Medulla oblongata (tissue), 1 donor: Measurements from ENCODE around the gene L3MBTL3.
"Not testable (repeated sequence)": the region's sequence is repeated elsewhere in the genome, so short reads cannot be mapped to it uniquely, and the experiment has no call there.

ENCODE experiments used
- DNase-seq: peaks from one replicate; pipeline ENCODE4 v3.0.0-alpha.2; 2015; ENCODE audit errors: extremely low spot score

L3MBTL3 gene

GRCh38 chr6:130138116-130138908 lies 119.9 kb downstream of the L3MBTL3 start:
- DNase-seq: no peak

GRCh38 chr6:130138909-130139242 lies 120.5 kb downstream of the L3MBTL3 start:
- DNase-seq: no peak

GRCh38 chr6:130140084-130140483 lies 121.7 kb downstream of the L3MBTL3 start:
- DNase-seq: no peak

- no peak for DNase-seq
Measured at GRCh38 chr6:130143709-130144108, 125.3 kb downstream of the L3MBTL3 start.

GRCh38 chr6:130147111-130147510 lies 128.7 kb downstream of the L3MBTL3 start:
- DNase-seq: no peak

- DNase-seq: no peak
Measured at GRCh38 chr6:130148181-130148580, 129.8 kb downstream of the L3MBTL3 start.

GRCh38 chr6:130149016-130149415 lies 130.6 kb downstream of the L3MBTL3 start:
- not testable (repeated sequence) for DNase-seq

- no peak for DNase-seq
Measured at GRCh38 chr6:130150906-130151305, 132.5 kb downstream of the L3MBTL3 start.

GRCh38 chr6:130152908-130153510 lies 134.6 kb downstream of the L3MBTL3 start:
- DNase-seq: no peak

GRCh38 chr6:130156908-130157307 lies 138.5 kb downstream of the L3MBTL3 start:
- DNase-seq: no peak

- no peak for DNase-seq
Measured at GRCh38 chr6:130158056-130158455, 139.7 kb downstream of the L3MBTL3 start.

- DNase-seq: no peak
Measured at GRCh38 chr6:130158548-130158947, 140.2 kb downstream of the L3MBTL3 start.

GRCh38 chr6:130159956-130160355 lies 141.6 kb downstream of the L3MBTL3 start:
- DNase-seq: no peak

- no peak for DNase-seq
Measured at GRCh38 chr6:130161683-130162404, 143.5 kb downstream of the L3MBTL3 start.

GRCh38 chr6:130162421-130162820 lies 144.0 kb downstream of the L3MBTL3 start:
- no peak for DNase-seq

- DNase-seq: no peak
Measured at GRCh38 chr6:130163266-130163665, 144.9 kb downstream of the L3MBTL3 start.

- no peak for DNase-seq
Measured at GRCh38 chr6:130164251-130164650, 145.9 kb downstream of the L3MBTL3 start.

GRCh38 chr6:130167655-130168054 lies 149.3 kb downstream of the L3MBTL3 start:
- DNase-seq: no peak

- DNase-seq: not testable (repeated sequence)
Measured at GRCh38 chr6:130170160-130170559, 151.8 kb downstream of the L3MBTL3 start.

GRCh38 chr6:130173377-130174004 lies 155.1 kb downstream of the L3MBTL3 start:
- DNase-seq: not testable (repeated sequence)

- no peak for DNase-seq
Measured at GRCh38 chr6:130176378-130176777, 158.0 kb downstream of the L3MBTL3 start.

- DNase-seq: no peak
Measured at GRCh38 chr6:130178692-130179091, 160.3 kb downstream of the L3MBTL3 start.
